Measurements from ENCODE around the gene TRMT11. TPM values are rescaled to one million over a fixed set of nuclear protein-coding genes. Genes with fewer than 3 reads are reported as not detected.

TRMT11 gene
- total and polyA plus RNA-seq, 2 of the 13 experiments (the other 11 are each of a cell fraction or from before 2014, with no cell fraction given) = 42.2 to 81.9 TPM

- TF ChIP-seq KIAA2018 (CRISPR knock-in tag; IDR thresholded peaks at IDR 0.05; ENCODE audit: borderline replicate concordance) = no peak
- TF ChIP-seq ZBED4 (CRISPR knock-in tag; IDR thresholded peaks at IDR 0.05; ENCODE audit: borderline replicate concordance) = peak; percentile 81; the same call in 1 of the 2 replicates
- no peak for TF ChIP-seq AKAP8 (CRISPR knock-in tag; IDR thresholded peaks at IDR 0.05)
- no peak for TF ChIP-seq KLF9 (CRISPR knock-in tag; IDR thresholded peaks at IDR 0.05; ENCODE audit: low read depth)
- no peak for TF ChIP-seq ZNF121 (CRISPR knock-in tag; IDR thresholded peaks at IDR 0.05)
- TF ChIP-seq ZNF33B (CRISPR knock-in tag; IDR thresholded peaks at IDR 0.05) = no peak
- TF ChIP-seq SP1 (IDR thresholded peaks at IDR 0.05) = no peak
- no peak for TF ChIP-seq SP1 (CRISPR knock-in tag; IDR thresholded peaks at IDR 0.05)
- no peak for TF ChIP-seq ISX (CRISPR knock-in tag; conservative IDR thresholded peaks at IDR 0.05)
- TF ChIP-seq MNT (IDR thresholded peaks at IDR 0.05) = no peak
- TF ChIP-seq IRF2 (CRISPR knock-in tag; IDR thresholded peaks at IDR 0.05) = peak; percentile 84
- peak; percentile 85; the same call in 1 of the 2 replicates for TF ChIP-seq GATA4 (IDR thresholded peaks at IDR 0.05; ENCODE audit: borderline replicate concordance, low read depth)
- no peak for TF ChIP-seq MED8 (CRISPR knock-in tag; IDR thresholded peaks at IDR 0.05; ENCODE audit: insufficient replicate concordance)
- TF ChIP-seq ZNF501 (CRISPR knock-in tag; IDR thresholded peaks at IDR 0.05) = no peak
- no peak for TF ChIP-seq NR2F1 (CRISPR knock-in tag; IDR thresholded peaks at IDR 0.05)
- TF ChIP-seq ZNF569 (CRISPR knock-in tag; IDR thresholded peaks at IDR 0.05; ENCODE audit: borderline replicate concordance) = no peak
- TF ChIP-seq GZF1 (CRISPR knock-in tag; IDR thresholded peaks at IDR 0.05) = no peak
- no peak for TF ChIP-seq ZNF777 (CRISPR knock-in tag; IDR thresholded peaks at IDR 0.05)
- TF ChIP-seq FOSL2 (CRISPR knock-in tag; IDR thresholded peaks at IDR 0.05) = peak; percentile 74
These were observed 41.9 kb upstream of the TRMT11 start (continued) for GRCh38 chr6:125944434-125944816.

Data from HepG2 (cell line).